ENCODE data around the gene RGMA.

DNA sequence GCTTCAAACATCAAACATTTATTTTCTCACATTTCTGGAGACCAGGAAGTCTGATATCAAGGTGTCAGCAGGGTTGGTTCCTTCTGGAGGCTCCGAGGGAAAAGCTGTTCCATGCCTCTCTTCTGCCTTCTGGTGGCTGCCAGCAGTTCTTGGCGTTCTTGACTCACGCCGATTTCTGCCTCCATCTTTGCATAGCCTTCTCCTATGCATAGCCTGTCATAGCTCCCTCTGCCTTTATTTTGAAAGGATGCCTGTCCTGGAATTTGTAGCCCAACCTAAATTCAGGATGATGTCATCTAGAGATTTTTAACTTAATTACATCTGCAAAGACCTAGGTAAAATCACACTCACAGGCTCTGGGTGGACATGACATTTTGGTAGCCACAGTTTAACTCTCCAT is 70.4 kb downstream of the RGMA start:
- TF ChIP-seq, protein P1, sequence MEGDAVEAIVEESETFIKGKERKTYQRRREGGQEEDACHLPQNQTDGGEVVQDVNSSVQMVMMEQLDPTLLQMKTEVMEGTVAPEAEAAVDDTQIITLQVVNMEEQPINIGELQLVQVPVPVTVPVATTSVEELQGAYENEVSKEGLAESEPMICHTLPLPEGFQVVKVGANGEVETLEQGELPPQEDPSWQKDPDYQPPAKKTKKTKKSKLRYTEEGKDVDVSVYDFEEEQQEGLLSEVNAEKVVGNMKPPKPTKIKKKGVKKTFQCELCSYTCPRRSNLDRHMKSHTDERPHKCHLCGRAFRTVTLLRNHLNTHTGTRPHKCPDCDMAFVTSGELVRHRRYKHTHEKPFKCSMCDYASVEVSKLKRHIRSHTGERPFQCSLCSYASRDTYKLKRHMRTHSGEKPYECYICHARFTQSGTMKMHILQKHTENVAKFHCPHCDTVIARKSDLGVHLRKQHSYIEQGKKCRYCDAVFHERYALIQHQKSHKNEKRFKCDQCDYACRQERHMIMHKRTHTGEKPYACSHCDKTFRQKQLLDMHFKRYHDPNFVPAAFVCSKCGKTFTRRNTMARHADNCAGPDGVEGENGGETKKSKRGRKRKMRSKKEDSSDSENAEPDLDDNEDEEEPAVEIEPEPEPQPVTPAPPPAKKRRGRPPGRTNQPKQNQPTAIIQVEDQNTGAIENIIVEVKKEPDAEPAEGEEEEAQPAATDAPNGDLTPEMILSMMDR (IDR thresholded peaks at IDR 0.05; ENCODE audit: insufficient read depth, low read depth, low read length), result peak; percentile 6
- no peak for TF ChIP-seq EZH2 (IDR thresholded peaks at IDR 0.05; ENCODE audit: insufficient read depth, low read length)
